Neural cell (in vitro differentiated cells): ENCODE measurements around the gene SCAI.

Experiments
- EP300 ChIP-seq: fragments of 450-650 bp; conservative IDR thresholded peaks from 2 replicates; pipeline ENCODE4 v1.6.1; 2014; ENCODE audit warnings: antibody characterized with exemption, mild to moderate bottlenecking, moderate library complexity; ENCODE audit not compliant: poor library complexity, severe bottlenecking
- EZH2 ChIP-seq: fragments of 200-600, 300-800 bp; shearing (Covaris generic), sonication (generic); IDR thresholded peaks from 2 replicates; pipeline ENCODE4 v1.6.1; 2014; ENCODE audit warnings: antibody characterized with exemption, low read length, borderline replicate concordance, mild to moderate bottlenecking; ENCODE audit not compliant: insufficient read depth, poor library complexity, severe bottlenecking
- MXI1 ChIP-seq: fragments of 450-650 bp; conservative IDR thresholded peaks from 2 replicates; pipeline ENCODE4 v1.6.1; 2014; ENCODE audit warnings: antibody characterized with exemption, mild to moderate bottlenecking; ENCODE audit not compliant: poor library complexity, severe bottlenecking
- POLR2AphosphoS5 ChIP-seq: IDR thresholded peaks from 2 replicates; pipeline ENCODE4 v1.6.1; 2012
- RAD21 ChIP-seq: fragments of 450-650 bp; conservative IDR thresholded peaks from 2 replicates; pipeline ENCODE4 v1.6.1; 2014; ENCODE audit warnings: antibody characterized with exemption, mild to moderate bottlenecking, moderate library complexity
- SMC3 ChIP-seq: fragments of 450-650 bp; conservative IDR thresholded peaks from 2 replicates; pipeline ENCODE4 v1.6.1; 2014; ENCODE audit warnings: antibody characterized with exemption, mild to moderate bottlenecking, moderate library complexity; ENCODE audit not compliant: poor library complexity
- TF ChIP-seq, protein P1 (sequence below): fragments of 450-650 bp; IDR thresholded peaks from 2 replicates; pipeline ENCODE4 v1.5.1; 2014; ENCODE audit warnings: antibody characterized with exemption, mild to moderate bottlenecking, moderate library complexity; ENCODE audit not compliant: poor library complexity, severe bottlenecking
- TF ChIP-seq, protein P2 (sequence below): IDR thresholded peaks from 2 replicates; pipeline ENCODE4 v1.6.1; 2012; ENCODE audit warnings: borderline replicate concordance

DNA sequence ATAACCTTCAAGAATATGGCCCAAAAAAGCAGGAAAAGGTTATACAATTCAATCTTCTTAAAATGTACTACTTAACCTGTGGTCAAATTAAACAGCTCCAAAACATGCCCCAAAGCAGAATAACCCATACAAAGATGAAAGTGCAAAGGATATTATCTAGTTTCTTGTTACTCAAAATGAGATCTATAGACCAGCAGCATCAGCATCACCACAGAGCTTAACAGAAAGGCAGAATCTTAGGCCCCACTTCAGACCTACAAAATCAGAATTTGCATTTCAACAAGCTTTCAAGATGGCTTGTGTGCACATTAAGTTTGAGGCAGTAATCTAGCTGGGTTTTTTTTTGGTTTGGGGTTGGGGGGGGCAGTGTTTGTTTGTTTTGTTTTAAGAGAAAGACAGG, 54.0 kb downstream of the SCAI start:
- TF ChIP-seq, protein P1, sequence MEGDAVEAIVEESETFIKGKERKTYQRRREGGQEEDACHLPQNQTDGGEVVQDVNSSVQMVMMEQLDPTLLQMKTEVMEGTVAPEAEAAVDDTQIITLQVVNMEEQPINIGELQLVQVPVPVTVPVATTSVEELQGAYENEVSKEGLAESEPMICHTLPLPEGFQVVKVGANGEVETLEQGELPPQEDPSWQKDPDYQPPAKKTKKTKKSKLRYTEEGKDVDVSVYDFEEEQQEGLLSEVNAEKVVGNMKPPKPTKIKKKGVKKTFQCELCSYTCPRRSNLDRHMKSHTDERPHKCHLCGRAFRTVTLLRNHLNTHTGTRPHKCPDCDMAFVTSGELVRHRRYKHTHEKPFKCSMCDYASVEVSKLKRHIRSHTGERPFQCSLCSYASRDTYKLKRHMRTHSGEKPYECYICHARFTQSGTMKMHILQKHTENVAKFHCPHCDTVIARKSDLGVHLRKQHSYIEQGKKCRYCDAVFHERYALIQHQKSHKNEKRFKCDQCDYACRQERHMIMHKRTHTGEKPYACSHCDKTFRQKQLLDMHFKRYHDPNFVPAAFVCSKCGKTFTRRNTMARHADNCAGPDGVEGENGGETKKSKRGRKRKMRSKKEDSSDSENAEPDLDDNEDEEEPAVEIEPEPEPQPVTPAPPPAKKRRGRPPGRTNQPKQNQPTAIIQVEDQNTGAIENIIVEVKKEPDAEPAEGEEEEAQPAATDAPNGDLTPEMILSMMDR: no peak
- TF ChIP-seq, protein P2, sequence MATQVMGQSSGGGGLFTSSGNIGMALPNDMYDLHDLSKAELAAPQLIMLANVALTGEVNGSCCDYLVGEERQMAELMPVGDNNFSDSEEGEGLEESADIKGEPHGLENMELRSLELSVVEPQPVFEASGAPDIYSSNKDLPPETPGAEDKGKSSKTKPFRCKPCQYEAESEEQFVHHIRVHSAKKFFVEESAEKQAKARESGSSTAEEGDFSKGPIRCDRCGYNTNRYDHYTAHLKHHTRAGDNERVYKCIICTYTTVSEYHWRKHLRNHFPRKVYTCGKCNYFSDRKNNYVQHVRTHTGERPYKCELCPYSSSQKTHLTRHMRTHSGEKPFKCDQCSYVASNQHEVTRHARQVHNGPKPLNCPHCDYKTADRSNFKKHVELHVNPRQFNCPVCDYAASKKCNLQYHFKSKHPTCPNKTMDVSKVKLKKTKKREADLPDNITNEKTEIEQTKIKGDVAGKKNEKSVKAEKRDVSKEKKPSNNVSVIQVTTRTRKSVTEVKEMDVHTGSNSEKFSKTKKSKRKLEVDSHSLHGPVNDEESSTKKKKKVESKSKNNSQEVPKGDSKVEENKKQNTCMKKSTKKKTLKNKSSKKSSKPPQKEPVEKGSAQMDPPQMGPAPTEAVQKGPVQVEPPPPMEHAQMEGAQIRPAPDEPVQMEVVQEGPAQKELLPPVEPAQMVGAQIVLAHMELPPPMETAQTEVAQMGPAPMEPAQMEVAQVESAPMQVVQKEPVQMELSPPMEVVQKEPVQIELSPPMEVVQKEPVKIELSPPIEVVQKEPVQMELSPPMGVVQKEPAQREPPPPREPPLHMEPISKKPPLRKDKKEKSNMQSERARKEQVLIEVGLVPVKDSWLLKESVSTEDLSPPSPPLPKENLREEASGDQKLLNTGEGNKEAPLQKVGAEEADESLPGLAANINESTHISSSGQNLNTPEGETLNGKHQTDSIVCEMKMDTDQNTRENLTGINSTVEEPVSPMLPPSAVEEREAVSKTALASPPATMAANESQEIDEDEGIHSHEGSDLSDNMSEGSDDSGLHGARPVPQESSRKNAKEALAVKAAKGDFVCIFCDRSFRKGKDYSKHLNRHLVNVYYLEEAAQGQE: no peak
- TF ChIP-seq EZH2 (no peak), SMC3 (no peak), POLR2AphosphoS5 (no peak), RAD21 (no peak), MXI1 (no peak), EP300 (no peak)
